DOHH2 (cell line): ENCODE measurements around the gene RPL32.

Source experiments
- CTCF ChIP-seq: fragments of 200-600 bp; sonication (generic); IDR thresholded peaks from one replicate; pipeline ENCODE4 v1.5.1; 2014; ENCODE audit warnings: antibody characterized with exemption, mild to moderate bottlenecking, low read depth, low read length; ENCODE audit not compliant: poor library complexity, severe bottlenecking
- EZH2phosphoT487 ChIP-seq: fragments of 200-600 bp; sonication (generic); IDR thresholded peaks from 2 replicates; pipeline ENCODE4 v1.6.1; 2017; ENCODE audit warnings: borderline replicate concordance, mild to moderate bottlenecking, antibody characterized with exemption, low read length, moderate library complexity, mixed read lengths

- TF ChIP-seq CTCF: no peak
- TF ChIP-seq EZH2phosphoT487: no peak
Observed at GRCh38 chr3:12877040-12877439, 35.7 kb upstream of the RPL32 start.
